ENCODE measurements around the gene COL4A6.

COL4A6 gene

DNA sequence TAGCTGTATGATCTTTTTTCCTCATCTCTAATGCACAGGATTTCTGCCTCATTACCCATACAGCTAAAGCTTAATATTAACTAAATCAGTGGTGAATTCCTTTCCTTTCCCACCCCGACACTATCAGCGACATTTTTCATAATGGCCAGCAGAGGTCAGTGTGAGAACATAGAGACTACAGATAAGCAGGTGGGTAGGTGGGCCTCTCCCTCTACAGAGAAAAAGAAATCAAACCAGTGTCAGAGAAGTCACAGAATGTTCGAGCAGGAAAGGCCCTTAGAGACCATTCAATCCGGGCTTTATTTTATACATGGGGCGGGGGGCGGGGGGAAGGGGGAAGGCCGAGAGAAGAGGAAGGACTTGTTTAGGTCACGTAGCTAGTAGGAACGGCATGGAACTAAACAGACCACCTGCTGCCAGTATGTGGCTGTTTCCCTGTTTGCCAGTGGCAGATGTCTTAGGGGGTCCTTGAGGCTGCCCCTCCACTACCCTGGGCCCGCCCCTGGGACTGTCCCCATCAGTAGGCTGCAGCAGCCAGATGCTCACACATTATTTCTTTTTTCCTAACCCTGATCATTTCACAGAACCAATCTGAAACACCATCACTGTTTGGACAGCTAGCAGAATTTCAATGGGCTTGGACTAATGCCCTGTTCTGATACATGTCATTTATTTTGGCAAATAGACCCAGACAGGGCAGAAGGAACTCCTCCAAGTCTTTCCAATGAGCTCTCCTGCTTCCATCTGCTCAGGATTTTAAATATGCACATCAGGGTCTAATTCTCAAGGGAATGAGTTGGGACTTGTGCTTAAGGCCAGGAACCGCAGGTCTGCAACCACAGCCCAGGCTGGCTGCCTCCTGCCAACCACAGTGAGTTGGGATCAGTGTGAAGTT lies 213.2 kb downstream of the COL4A6 start:
- no peaks in the 10 kb centered on the region for H3K4me1 ChIP-seq (ENCODE audit: control insufficient read depth in 2 of 2, insufficient read depth in 2 of 2, low read length in 2 of 2)
- H3K4me3 ChIP-seq (ENCODE audit: low read length in 2 of 2), result no peak overlapping the region
- H3K27ac ChIP-seq (ENCODE audit: low read depth in 2 of 2, low read length in 2 of 2), result no peak overlapping the region
- H3K36me3 ChIP-seq (ENCODE audit: control insufficient read depth in 2 of 2, insufficient read depth in 2 of 2, low read length in 2 of 2), result no peaks in the 10 kb centered on the region
- H3K9ac ChIP-seq (ENCODE audit: low read depth in 1 of 2, low read length in 2 of 2), result no peak overlapping the region
- peaks cover 0 to 4% of the 10 kb centered on the region in 2 donors for H3K27me3 ChIP-seq (ENCODE audit: control insufficient read depth in 2 of 2, insufficient read depth in 2 of 2, low read length in 2 of 2)
- H3K9me3 ChIP-seq (ENCODE audit: control insufficient read depth in 2 of 2, low read length in 2 of 2), result no peaks in the 10 kb centered on the region

DNA sequence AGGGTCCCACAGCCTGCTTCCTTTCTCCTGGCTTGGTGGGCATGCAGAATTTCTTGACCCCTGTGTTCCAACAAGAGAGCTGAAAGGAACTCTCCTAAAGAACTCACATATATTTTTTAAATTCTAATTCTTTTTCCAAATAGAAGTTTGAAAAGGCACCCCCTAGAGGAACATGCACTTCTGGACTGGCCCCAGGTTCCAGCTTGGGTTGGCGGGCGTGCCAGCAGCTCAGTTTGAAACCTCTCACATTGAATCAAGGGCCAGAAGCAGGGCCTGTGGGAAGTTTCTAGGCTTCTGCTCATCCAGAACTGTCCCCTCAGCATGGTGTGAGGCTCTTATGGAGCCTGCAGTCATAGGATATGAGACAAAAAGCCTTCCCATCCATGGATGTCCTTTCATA lies 214.0 kb downstream of the COL4A6 start:
- Histone ChIP-seq H3K4me3 (ENCODE audit: low read length in 2 of 2) (no peak overlapping the region), H3K27me3 (ENCODE audit: control insufficient read depth in 2 of 2, insufficient read depth in 2 of 2, low read length in 2 of 2) (peaks cover 0 to 4% of the 10 kb centered on the region in 2 donors), H3K9ac (ENCODE audit: low read depth in 1 of 2, low read length in 2 of 2) (no peak overlapping the region), H3K4me1 (ENCODE audit: control insufficient read depth in 2 of 2, insufficient read depth in 2 of 2, low read length in 2 of 2) (no peaks in the 10 kb centered on the region), H3K36me3 (ENCODE audit: control insufficient read depth in 2 of 2, insufficient read depth in 2 of 2, low read length in 2 of 2) (no peaks in the 10 kb centered on the region), H3K27ac (ENCODE audit: low read depth in 2 of 2, low read length in 2 of 2) (no peak overlapping the region), H3K9me3 (ENCODE audit: control insufficient read depth in 2 of 2, low read length in 2 of 2) (no peaks in the 10 kb centered on the region)

DNA sequence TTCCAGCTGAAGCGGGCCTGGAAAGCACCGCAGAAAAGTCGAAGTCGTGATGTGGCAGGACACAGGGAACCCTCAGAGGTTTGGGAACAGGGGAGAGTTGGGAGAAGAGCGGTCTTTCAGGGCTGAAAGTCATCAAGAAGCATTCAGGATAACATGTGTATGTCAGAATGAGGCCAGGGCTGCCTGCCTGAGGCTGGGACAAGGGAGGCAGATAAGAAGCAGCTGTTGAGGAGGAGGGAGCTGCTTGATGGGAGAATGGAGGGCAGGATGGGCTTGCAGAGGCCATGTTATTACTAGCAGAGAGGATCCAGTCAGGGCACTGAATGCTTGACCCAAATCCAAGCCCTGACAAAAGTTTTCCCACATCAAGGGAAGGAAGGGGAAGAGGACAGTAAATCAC lies 214.6 kb downstream of the COL4A6 start:
- Histone ChIP-seq H3K27ac (ENCODE audit: low read depth in 2 of 2, low read length in 2 of 2) (no peak overlapping the region), H3K27me3 (ENCODE audit: control insufficient read depth in 2 of 2, insufficient read depth in 2 of 2, low read length in 2 of 2) (peaks cover 0 to 4% of the 10 kb centered on the region in 2 donors), H3K9me3 (ENCODE audit: control insufficient read depth in 2 of 2, low read length in 2 of 2) (no peaks in the 10 kb centered on the region), H3K4me3 (ENCODE audit: low read length in 2 of 2) (no peak overlapping the region), H3K4me1 (ENCODE audit: control insufficient read depth in 2 of 2, insufficient read depth in 2 of 2, low read length in 2 of 2) (no peaks in the 10 kb centered on the region), H3K36me3 (ENCODE audit: control insufficient read depth in 2 of 2, insufficient read depth in 2 of 2, low read length in 2 of 2) (no peaks in the 10 kb centered on the region), H3K9ac (ENCODE audit: low read depth in 1 of 2, low read length in 2 of 2) (no peak overlapping the region)

DNA sequence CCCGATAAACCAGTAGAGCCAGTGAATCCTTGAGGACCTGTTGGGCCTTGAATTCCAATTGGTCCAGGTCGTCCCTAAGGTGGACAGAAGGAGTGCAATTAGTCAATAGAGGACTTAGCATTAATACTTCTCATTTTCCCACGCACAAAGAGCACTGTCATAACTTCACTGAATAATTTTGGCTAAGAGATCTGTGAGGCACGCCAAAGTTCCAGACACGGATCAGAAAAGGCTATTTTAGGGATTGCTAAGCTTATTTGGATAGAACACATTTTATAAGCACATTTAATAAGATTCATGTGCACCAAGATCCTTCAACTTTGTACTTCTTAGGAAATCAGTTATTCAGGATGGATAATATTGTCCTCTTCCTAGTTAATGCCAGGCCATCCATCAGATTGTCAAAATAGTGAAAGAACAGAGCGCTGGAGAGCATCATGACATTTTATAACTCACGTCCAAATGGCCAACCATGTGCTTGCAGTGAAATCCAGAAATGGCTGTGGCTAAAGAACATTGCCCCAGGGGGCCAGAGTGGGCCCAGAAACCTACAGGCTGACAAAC lies 216.8 kb downstream of the COL4A6 start:
- Histone ChIP-seq H3K4me1 (ENCODE audit: control insufficient read depth in 2 of 2, insufficient read depth in 2 of 2, low read length in 2 of 2) (no peaks in the 10 kb centered on the region), H3K27ac (ENCODE audit: low read depth in 2 of 2, low read length in 2 of 2) (no peak overlapping the region), H3K9ac (ENCODE audit: low read depth in 1 of 2, low read length in 2 of 2) (no peak overlapping the region)

DNA sequence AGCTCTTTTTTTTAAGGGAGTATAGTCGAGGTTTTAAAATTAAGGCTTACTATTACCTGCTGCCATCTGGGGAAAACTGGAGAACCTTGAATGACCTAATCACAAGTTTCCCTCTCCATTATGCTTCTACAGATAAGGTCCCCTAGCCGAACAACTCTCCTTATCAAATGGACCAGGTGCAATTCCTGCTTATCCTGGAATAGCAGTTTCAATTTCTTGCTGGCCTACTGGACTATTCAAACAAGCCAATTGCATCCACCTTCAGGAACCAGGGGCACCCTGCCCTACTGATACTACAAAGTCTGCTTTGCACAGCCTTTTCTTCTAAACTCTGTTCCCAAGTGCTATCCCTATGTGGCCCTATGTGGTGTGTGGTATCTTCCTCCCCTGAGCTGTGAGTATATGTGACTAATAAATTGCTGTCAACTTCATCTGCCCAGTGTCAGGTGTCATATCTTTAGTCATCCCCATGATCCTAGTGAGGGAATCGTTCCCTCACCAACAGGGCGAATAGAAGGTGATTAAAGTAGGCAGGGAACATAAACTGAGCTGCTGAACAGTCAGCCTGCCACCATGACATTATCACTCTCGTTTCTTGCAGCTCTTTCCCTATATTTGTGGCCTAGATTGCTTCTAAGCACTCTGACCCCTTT lies 218.1 kb downstream of the COL4A6 start:
- Histone ChIP-seq H3K36me3 (ENCODE audit: control insufficient read depth in 2 of 2, insufficient read depth in 2 of 2, low read length in 2 of 2) (no peaks in the 10 kb centered on the region), H3K27me3 (ENCODE audit: control insufficient read depth in 2 of 2, insufficient read depth in 2 of 2, low read length in 2 of 2) (no peaks in the 10 kb centered on the region), H3K27ac (ENCODE audit: low read depth in 2 of 2, low read length in 2 of 2) (no peak overlapping the region), H3K9me3 (ENCODE audit: control insufficient read depth in 2 of 2, low read length in 2 of 2) (no peaks in the 10 kb centered on the region), H3K4me3 (ENCODE audit: low read length in 2 of 2) (no peak overlapping the region), H3K9ac (ENCODE audit: low read depth in 1 of 2, low read length in 2 of 2) (no peak overlapping the region), H3K4me1 (ENCODE audit: control insufficient read depth in 2 of 2, insufficient read depth in 2 of 2, low read length in 2 of 2) (no peaks in the 10 kb centered on the region)

More for the DNA sequence above, 216.8 kb downstream of the COL4A6 start:
- Histone ChIP-seq H3K27me3 (ENCODE audit: control insufficient read depth in 2 of 2, insufficient read depth in 2 of 2, low read length in 2 of 2) (no peaks in the 10 kb centered on the region), H3K4me3 (ENCODE audit: low read length in 2 of 2) (no peak overlapping the region), H3K9me3 (ENCODE audit: control insufficient read depth in 2 of 2, low read length in 2 of 2) (no peaks in the 10 kb centered on the region), H3K36me3 (ENCODE audit: control insufficient read depth in 2 of 2, insufficient read depth in 2 of 2, low read length in 2 of 2) (no peaks in the 10 kb centered on the region)

DNA sequence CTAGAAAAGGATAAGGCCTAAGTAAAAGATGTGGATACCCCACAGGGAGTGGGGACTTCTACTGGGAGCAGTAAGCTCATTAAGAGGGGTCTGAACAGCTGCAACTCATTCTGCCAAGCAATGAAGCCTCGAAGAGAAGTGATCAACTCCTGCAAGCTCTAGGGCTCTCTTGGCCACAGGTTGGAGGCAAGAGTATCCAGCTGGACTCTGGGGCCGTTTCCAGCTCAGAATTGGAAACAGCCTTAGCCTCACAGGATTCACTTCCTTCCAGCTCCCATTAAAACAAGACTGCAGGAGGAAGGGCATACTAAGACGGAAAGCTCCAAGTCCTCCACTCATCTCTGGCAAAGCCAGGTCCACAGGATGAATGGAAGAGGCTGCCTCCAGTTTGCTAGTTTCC lies 220.3 kb downstream of the COL4A6 start:
- no peaks in the 10 kb centered on the region for H3K4me1 ChIP-seq (ENCODE audit: control insufficient read depth in 2 of 2, insufficient read depth in 2 of 2, low read length in 2 of 2)
- no peaks in the 10 kb centered on the region for H3K9me3 ChIP-seq (ENCODE audit: control insufficient read depth in 2 of 2, low read length in 2 of 2)
- H3K27ac ChIP-seq (ENCODE audit: low read depth in 2 of 2, low read length in 2 of 2), result no peak overlapping the region
- H3K27me3 ChIP-seq (ENCODE audit: control insufficient read depth in 2 of 2, insufficient read depth in 2 of 2, low read length in 2 of 2), result no peaks in the 10 kb centered on the region
- H3K9ac ChIP-seq (ENCODE audit: low read depth in 1 of 2, low read length in 2 of 2), result no peak overlapping the region
- no peak overlapping the region for H3K4me3 ChIP-seq (ENCODE audit: low read length in 2 of 2)
- H3K36me3 ChIP-seq (ENCODE audit: control insufficient read depth in 2 of 2, insufficient read depth in 2 of 2, low read length in 2 of 2), result no peaks in the 10 kb centered on the region

DNA sequence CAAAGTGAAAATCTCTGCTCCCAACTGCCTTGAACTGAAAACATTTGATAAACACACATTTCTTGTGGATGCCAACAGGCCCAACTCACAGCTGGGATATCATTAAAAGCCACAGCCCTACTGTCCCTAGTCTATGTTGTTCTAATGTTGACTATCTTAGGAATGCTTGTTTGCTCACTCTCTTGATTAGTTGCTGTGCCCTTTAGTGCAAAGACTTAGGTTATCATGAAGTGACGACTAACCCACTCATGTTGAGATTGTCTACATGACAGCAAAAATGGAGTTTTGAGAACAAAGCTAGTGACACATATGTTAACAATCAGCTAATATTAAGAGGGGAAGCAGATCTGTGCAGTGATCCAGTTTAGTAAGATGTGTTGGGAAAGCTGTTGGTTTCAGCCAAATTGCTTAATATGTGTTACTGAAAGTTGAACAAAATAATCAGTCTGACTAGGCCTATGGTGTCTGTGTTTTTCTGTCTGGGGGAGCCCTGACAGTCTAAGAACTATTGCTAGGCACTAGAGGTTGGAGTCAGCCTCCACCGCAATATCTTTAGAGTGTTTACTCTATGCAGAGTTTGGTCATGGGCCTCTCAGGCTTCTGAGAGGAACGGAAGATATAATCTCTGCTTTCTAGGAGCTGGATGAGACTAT lies 221.2 kb downstream of the COL4A6 start:
- no peak overlapping the region for H3K4me3 ChIP-seq (ENCODE audit: low read length in 2 of 2)
- no peaks in the 10 kb centered on the region for H3K9me3 ChIP-seq (ENCODE audit: control insufficient read depth in 2 of 2, low read length in 2 of 2)
- no peaks in the 10 kb centered on the region for H3K27me3 ChIP-seq (ENCODE audit: control insufficient read depth in 2 of 2, insufficient read depth in 2 of 2, low read length in 2 of 2)
- H3K27ac ChIP-seq (ENCODE audit: low read depth in 2 of 2, low read length in 2 of 2), result no peak overlapping the region
- no peaks in the 10 kb centered on the region for H3K36me3 ChIP-seq (ENCODE audit: control insufficient read depth in 2 of 2, insufficient read depth in 2 of 2, low read length in 2 of 2)
- no peak overlapping the region for H3K9ac ChIP-seq (ENCODE audit: low read depth in 1 of 2, low read length in 2 of 2)
- H3K4me1 ChIP-seq (ENCODE audit: control insufficient read depth in 2 of 2, insufficient read depth in 2 of 2, low read length in 2 of 2), result no peaks in the 10 kb centered on the region

DNA sequence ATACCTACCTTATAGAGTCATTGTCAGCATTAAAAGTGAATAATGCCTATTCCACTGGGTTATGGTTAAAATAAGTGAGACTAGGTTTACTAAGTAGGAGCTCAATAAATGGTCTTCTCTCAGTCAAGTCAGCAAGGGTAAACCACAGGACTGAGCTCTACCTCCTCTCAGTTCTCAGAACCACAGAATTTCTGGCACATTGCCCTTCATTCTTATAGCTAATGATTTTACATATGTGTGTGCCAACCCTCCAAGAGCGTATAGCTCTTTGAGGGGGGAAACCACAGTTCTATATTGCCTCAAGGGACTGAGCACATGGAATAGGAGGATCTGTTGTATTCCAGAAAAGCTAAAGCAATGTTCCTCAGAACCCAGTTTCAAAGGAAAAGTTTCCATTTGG lies 221.8 kb downstream of the COL4A6 start:
- H3K27ac ChIP-seq (ENCODE audit: low read depth in 2 of 2, low read length in 2 of 2), result no peak overlapping the region
- no peaks in the 10 kb centered on the region for H3K9me3 ChIP-seq (ENCODE audit: control insufficient read depth in 2 of 2, low read length in 2 of 2)
- H3K4me3 ChIP-seq (ENCODE audit: low read length in 2 of 2), result no peak overlapping the region
- H3K4me1 ChIP-seq (ENCODE audit: control insufficient read depth in 2 of 2, insufficient read depth in 2 of 2, low read length in 2 of 2), result no peaks in the 10 kb centered on the region
- no peak overlapping the region for H3K9ac ChIP-seq (ENCODE audit: low read depth in 1 of 2, low read length in 2 of 2)
- no peaks in the 10 kb centered on the region for H3K27me3 ChIP-seq (ENCODE audit: control insufficient read depth in 2 of 2, insufficient read depth in 2 of 2, low read length in 2 of 2)
- no peaks in the 10 kb centered on the region for H3K36me3 ChIP-seq (ENCODE audit: control insufficient read depth in 2 of 2, insufficient read depth in 2 of 2, low read length in 2 of 2)

DNA sequence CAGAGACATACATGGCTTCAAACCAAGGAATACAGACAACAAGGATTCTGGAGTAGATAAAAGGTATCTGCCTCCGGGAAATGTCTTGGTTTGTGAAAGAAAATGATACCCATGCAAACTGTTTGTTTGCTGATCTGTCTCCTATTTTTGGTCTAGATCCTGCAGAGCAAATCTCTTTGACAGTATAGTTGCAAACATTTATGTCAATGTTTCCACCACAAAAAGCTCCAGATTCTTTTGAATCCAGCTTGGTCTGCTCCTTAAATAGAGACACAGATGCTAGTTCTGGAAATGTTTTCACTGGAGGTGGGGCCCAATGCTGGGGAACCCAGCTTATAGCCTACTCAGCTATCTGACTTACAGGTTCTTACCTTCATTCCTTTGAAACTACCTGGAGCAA lies 226.9 kb downstream of the COL4A6 start:
- no peaks in the 10 kb centered on the region for H3K4me1 ChIP-seq (ENCODE audit: control insufficient read depth in 2 of 2, insufficient read depth in 2 of 2, low read length in 2 of 2)
- H3K9ac ChIP-seq (ENCODE audit: low read depth in 1 of 2, low read length in 2 of 2), result no peak overlapping the region
- H3K36me3 ChIP-seq (ENCODE audit: control insufficient read depth in 2 of 2, insufficient read depth in 2 of 2, low read length in 2 of 2), result no peaks in the 10 kb centered on the region
- H3K9me3 ChIP-seq (ENCODE audit: control insufficient read depth in 2 of 2, low read length in 2 of 2), result no peaks in the 10 kb centered on the region
- no peak overlapping the region for H3K4me3 ChIP-seq (ENCODE audit: low read length in 2 of 2)
- H3K27ac ChIP-seq (ENCODE audit: low read depth in 2 of 2, low read length in 2 of 2), result no peak overlapping the region
- H3K27me3 ChIP-seq (ENCODE audit: control insufficient read depth in 2 of 2, insufficient read depth in 2 of 2, low read length in 2 of 2), result no peaks in the 10 kb centered on the region

DNA sequence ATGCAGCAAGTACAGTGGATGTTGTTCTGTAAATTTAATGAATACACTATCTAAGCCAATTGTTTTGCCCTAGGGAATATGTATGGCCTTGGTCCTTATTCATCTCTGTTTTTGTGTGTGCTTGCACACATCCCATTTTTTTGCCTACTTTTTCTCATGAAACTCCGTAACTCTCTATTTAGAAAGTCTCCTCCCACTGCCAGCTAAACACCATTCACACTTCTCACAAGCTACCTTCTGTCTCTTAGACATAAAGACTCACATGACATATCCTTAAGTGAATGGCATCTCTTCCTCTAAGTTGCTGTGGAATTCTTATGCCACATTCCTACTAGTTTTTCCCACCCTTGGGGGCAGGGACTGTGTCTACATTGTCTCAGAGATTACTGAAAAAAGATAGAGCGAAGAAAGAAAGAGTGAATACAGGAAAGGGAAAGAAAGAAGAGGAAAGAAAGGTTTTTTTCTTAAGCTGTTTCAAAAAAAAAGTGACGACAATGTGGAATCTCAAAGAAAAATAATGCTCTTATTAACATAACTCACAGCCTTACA lies 229.1 kb downstream of the COL4A6 start:
- H3K27ac ChIP-seq (ENCODE audit: low read depth in 2 of 2, low read length in 2 of 2), result no peak overlapping the region
- no peaks in the 10 kb centered on the region for H3K9me3 ChIP-seq (ENCODE audit: control insufficient read depth in 2 of 2, low read length in 2 of 2)
- H3K4me3 ChIP-seq (ENCODE audit: low read length in 2 of 2), result no peak overlapping the region
- no peaks in the 10 kb centered on the region for H3K27me3 ChIP-seq (ENCODE audit: control insufficient read depth in 2 of 2, insufficient read depth in 2 of 2, low read length in 2 of 2)
- no peak overlapping the region for H3K9ac ChIP-seq (ENCODE audit: low read depth in 1 of 2, low read length in 2 of 2)
- no peaks in the 10 kb centered on the region for H3K4me1 ChIP-seq (ENCODE audit: control insufficient read depth in 2 of 2, insufficient read depth in 2 of 2, low read length in 2 of 2)
- no peaks in the 10 kb centered on the region for H3K36me3 ChIP-seq (ENCODE audit: control insufficient read depth in 2 of 2, insufficient read depth in 2 of 2, low read length in 2 of 2)
